Lower leg skin (tissue), 4 donors: Measurements from ENCODE around the gene STS. TPM values are rescaled to one million over a fixed set of nuclear protein-coding genes. Genes with fewer than 3 reads are reported as not detected.
A peak's percentile ranks its signal among the peaks of the same experiment; 100 is the strongest.

Source experiments
- DNase-seq, 2 donors: peaks; one replicate each; pipeline ENCODE4 v3.0.0-alpha.2; 2019; ENCODE audit warnings: low spot score in 2 of 2
- H3K4me3 ChIP-seq: fragments of 200-600 bp; sonication (generic); 2 replicates; pipeline ENCODE4 v1.5.1; 2017; ENCODE audit warnings: mild to moderate bottlenecking, low read depth; ENCODE audit not compliant: poor library complexity, severe bottlenecking
- POLR2A ChIP-seq, 2 donors: fragments of 450-650 bp; IDR thresholded peaks; one replicate each; pipeline ENCODE4 v1.6.1; 2016 to 2017; ENCODE audit warnings: antibody characterized with exemption in 2 of 2, mild to moderate bottlenecking in 1 of 2, moderate library complexity in 1 of 2
- WGBS, 2 donors: methylation state at CpG; one replicate each; pipeline ENCODE4 v1.1.5; 2018; 5-methylcytosine and 5-hydroxymethylcytosine counted together
- intact Hi-C: fragments of 100-400 bp; cut with DNase I; formaldehyde crosslinking; loops from one replicate; pipeline ENCODE4 v1.15.0; 2023; ENCODE audit warnings: low total_unique reads
- total RNA-seq, 4 donors: library from RNA; depleted of rRNA; stranded (reverse); fragments of >200 nt; gene quantifications; one replicate each; pipeline ENCODE4 v1.1.0, GENCODE V29; 2016
- TF ChIP-seq, protein P1 (sequence below), 3 donors: fragments of 450-650 bp; IDR thresholded peaks; one replicate each; pipeline ENCODE4 v1.5.1; 2016; ENCODE audit warnings: antibody characterized with exemption in 3 of 3, mild to moderate bottlenecking in 3 of 3, moderate library complexity in 2 of 3

Gene STS
- total RNA-seq, 4 donors from 2014 or later: 11.3 to 15.7 (median 12.8) TPM

DNA sequence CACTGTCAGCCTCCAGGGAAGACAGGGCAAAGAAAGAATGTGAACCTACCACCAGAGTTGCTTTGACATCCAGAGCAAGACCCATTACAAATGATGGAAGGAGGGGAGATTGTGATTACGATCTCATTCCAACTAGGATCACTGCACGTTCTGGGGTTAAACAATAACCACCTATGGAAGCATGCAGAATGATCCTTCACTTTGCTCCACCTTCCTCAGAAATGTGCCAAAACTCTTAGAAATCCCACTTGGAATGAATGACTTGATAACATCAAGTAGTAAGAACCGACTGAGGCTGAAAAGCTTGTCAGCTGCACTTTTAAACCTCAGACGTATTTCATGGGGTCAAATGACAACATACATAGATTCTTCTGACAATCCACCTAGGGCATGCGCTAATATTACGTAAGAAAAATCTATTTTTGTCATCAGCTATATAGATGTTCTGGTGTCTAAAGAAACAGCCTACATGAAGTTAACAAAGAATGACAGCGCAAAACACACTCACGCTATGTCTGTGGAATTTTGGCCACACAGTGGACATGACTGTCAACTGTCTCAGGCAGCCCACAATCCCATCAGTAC, 3.5 kb upstream of the STS start:
- H3K4me3 ChIP-seq: no peak overlapping the region
- TF ChIP-seq POLR2A (IDR thresholded peaks at IDR 0.05): no peak
- TF ChIP-seq, protein P1, sequence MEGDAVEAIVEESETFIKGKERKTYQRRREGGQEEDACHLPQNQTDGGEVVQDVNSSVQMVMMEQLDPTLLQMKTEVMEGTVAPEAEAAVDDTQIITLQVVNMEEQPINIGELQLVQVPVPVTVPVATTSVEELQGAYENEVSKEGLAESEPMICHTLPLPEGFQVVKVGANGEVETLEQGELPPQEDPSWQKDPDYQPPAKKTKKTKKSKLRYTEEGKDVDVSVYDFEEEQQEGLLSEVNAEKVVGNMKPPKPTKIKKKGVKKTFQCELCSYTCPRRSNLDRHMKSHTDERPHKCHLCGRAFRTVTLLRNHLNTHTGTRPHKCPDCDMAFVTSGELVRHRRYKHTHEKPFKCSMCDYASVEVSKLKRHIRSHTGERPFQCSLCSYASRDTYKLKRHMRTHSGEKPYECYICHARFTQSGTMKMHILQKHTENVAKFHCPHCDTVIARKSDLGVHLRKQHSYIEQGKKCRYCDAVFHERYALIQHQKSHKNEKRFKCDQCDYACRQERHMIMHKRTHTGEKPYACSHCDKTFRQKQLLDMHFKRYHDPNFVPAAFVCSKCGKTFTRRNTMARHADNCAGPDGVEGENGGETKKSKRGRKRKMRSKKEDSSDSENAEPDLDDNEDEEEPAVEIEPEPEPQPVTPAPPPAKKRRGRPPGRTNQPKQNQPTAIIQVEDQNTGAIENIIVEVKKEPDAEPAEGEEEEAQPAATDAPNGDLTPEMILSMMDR (IDR thresholded peaks at IDR 0.05): no peak
- 75 to 79% methylated on average over 8 of the region's 8 CpGs for WGBS, 2 donors
- intact Hi-C loops: no loop called here
- no peak for DNase-seq

DNA sequence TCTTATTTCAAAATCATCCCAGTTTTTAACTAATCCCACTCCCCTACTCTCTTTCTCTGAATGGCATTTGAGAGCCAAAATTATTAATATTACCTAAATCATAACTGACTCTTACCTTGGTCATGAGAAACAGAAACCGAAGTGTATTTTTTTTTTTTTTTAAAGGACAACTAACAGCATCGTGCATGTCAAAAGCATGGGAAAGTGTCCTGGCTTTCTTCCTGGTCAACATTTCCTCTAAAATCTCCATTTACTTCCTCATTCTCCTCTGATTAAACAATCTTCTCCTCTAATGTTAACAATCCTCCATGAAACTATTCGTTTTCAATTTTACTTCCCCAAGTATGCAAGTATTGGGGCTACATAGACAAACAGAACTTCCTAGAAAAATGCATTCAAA, 2.1 kb upstream of the STS start:
- no peak overlapping the region for H3K4me3 ChIP-seq
- no peak for DNase-seq
- WGBS, 2 donors: 14 to 31% methylated on average over 3 of the region's 3 CpGs
- intact Hi-C loops: no loop called here
- TF ChIP-seq POLR2A (IDR thresholded peaks at IDR 0.05): no peak
- TF ChIP-seq, protein P1 (IDR thresholded peaks at IDR 0.05): no peak

DNA sequence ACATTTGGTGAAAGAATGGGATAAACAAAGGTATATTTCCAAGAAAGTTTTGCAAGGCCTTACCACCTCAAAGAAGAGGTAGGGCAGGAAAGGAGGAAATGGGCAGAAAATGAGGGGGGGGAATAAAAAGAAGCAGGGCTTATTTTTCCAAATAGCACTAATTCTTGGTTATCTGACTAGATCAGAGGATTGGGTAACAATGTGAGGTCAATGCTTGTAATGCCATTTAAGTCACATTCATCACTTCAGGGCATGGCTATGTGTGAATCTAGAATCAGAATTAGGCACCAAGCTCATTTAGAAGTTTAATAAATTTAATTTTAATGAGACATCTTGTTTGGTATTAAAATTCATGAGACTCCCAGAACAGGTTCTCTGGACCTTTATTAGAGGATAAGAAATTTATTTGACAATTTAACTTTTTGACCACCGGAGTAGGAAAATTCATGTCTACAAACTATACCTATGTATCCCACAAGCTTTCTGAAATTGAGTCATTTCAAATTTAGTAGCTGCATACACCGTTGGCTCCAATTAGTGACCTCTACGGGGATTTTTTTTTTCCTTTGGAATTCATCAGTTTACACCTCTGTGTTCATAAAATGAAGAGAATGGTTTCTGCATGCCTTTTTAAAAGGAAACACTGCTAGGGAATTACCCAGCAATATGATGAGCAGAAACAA, 1.4 kb upstream of the STS start:
- H3K4me3 ChIP-seq: no peak overlapping the region
- intact Hi-C loops: no loop called here
- WGBS, 2 donors: 63 to 70% methylated on average over 3 of the region's 3 CpGs
- TF ChIP-seq, protein P1 (IDR thresholded peaks at IDR 0.05): no peak
- TF ChIP-seq POLR2A (IDR thresholded peaks at IDR 0.05): no peak
- no peak for DNase-seq

DNA sequence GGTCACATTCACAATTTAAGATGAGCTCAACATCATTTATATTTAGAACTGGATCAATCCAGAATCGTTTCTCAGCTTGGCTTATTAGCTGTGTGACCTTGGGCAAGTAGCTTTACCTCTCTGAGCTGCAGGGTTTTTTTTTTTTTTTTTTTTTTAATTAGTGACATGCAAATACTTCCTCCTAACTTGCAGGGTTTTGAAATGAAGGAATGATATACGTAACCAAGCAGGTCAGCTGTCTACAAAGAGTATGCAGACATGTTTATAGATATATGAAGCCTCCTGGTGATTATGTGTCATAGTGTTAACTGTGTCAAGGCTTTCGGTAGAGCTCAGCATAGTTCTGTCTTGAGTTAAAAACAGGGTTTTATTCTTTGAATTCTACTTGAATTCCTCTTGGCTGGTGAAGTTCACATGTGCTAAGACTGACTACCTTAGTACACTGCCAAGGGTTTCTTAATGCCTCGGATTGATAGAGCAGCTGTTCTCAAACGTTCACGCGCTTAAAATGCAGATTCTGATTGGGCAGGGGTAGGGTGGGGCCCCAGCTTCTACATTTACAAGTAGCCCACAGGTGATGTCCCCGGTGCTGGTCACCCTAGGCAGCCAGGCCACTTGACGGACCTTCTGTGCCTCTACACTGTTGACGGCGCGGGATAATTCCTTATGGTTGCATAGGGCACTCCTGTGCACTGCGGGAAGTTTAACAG, 654 bp upstream of the STS start:
- no peak for DNase-seq
- 12 to 20% methylated on average over 7 to 13 of the region's 13 CpGs for WGBS, 2 donors
- TF ChIP-seq, protein P1 (IDR thresholded peaks at IDR 0.05): no peak
- no peak for TF ChIP-seq POLR2A (IDR thresholded peaks at IDR 0.05)
- intact Hi-C loops: no loop called here
- no peak overlapping the region for H3K4me3 ChIP-seq

DNA sequence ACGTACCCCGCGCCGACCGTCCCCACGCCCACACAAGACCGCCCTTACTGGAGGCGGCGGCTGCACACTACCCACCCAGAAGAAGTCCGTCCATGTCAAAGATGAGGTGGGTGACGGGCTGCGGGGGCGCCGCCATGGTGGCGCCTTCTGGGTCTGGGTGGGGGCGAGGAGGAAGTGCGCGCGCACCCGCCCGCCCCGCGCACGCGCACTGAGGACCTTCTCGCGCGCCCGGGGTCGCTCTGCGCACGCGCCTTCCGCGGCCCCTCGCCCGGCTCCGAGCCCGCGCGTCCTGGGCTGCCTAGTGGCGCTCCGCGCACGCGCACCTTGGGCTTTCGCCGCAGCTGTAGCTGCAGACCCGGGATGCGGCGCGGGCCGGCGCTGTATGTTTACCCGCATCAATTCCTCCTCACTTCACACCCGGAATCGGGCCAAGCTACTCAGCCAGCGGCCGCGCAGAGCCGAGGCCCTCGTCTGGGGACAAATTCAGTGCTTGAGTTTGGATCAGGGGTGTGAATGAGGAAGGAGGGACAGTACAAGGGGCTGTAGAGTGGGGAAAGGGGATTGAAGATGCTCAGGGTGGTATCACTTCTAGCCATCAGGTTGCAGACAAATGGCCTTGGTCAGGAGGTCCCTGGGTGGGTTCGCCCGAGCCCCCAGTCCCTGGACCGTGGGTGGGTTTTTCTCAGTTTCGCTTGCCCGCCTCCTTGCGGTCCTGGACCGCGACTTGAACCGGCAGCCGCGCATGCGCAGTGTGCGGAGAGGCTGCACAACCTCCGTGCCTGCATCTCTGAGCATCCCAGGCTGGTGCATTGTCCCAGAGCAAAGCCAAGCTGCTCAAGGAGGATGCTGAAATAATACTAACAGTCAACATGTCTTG, 704 bp downstream of the STS start, which contains the start of gene PUDP:
TSS of gene PUDP (minus strand) at position 176 of the 877 bp plus-strand sequence. CDS start at position 136, 40 bp downstream.
- H3K4me3 ChIP-seq: peak within 1 kb of the TSS; percentile 63
- peak; percentile 56 to 96 for DNase-seq
- intact Hi-C loops: no loop called here
- TF ChIP-seq, protein P1 (IDR thresholded peaks at IDR 0.05): no peak
- no peak for TF ChIP-seq POLR2A (IDR thresholded peaks at IDR 0.05)
- WGBS, 2 donors: 0 to 1% methylated on average over 10 to 52 of the region's 76 CpGs
